K562 (cell line): ENCODE measurements around the gene GMPR2. TPM values are rescaled to one million over a fixed set of nuclear protein-coding genes. Genes with fewer than 3 reads are reported as not detected.

Source experiments
- HMG20A ChIP-seq: fragments of 450-650 bp; formaldehyde crosslinking; conservative IDR thresholded peaks from 2 replicates; pipeline ENCODE4 v1.4.0; 2020; ENCODE audit warnings: mild to moderate bottlenecking, mixed read lengths
- NR2C2 ChIP-seq, 2 experiments: fragments of 200-800 bp in 1 of 2; sonication (Bioruptor generic) in 1 of 2; sonication (generic) in 1 of 2; formaldehyde crosslinking in 1 of 2; IDR thresholded peaks; 2 replicates each; pipeline versions ENCODE4 v1.6.1 to v1.8.0; 2016 to 2022; ENCODE audit warnings: mild to moderate bottlenecking in 1 of 2, missing compliant biosample characterization in 1 of 2, missing genetic modification characterization in 1 of 2, missing genetic modification reagents in 1 of 2
- PKNOX1 ChIP-seq: fragments of 450-650 bp; IDR thresholded peaks from 2 replicates; pipeline ENCODE4 v1.6.1; 2016
- POLR3G ChIP-seq: IDR thresholded peaks from 2 replicates; pipeline ENCODE4 v1.6.1; 2011; ENCODE audit not compliant: insufficient read length, insufficient replicate concordance; ENCODE audit errors: extremely low read depth
- PRDM10 ChIP-seq: fragments of 450-650 bp; IDR thresholded peaks from 2 replicates; pipeline ENCODE4 v1.6.1; 2018; ENCODE audit not compliant: partially characterized antibody
- SMARCE1 ChIP-seq: fragments of 450-650 bp; IDR thresholded peaks from 2 replicates; pipeline ENCODE4 v1.7.1; 2016; ENCODE audit warnings: mild to moderate bottlenecking
- STAT6 ChIP-seq: sonication (generic); formaldehyde crosslinking; IDR thresholded peaks from 2 replicates; pipeline ENCODE4 v1.8.1; 2023; ENCODE audit warnings: mild to moderate bottlenecking, missing genetic modification reagents
- ZNF511 ChIP-seq: sonication (generic); formaldehyde crosslinking; IDR thresholded peaks from 2 replicates; pipeline ENCODE4 v1.8.0; 2022; ENCODE audit warnings: mild to moderate bottlenecking, missing genetic modification reagents
- ZNF592 ChIP-seq: fragments of 450-650 bp; IDR thresholded peaks from 2 replicates; pipeline ENCODE4 v1.6.1; 2017; ENCODE audit warnings: antibody characterized with exemption, mild to moderate bottlenecking
- polyA plus RNA-seq, 8 experiments: library from polyadenylated mRNA; depleted of rRNA in 4 of 8; stranded (reverse) in 5 of 8; unstranded in 3 of 8; fragments of >200 nt; fragmentation: Nextera tagmentation in 2 of 8; fragmentation: Illumina TruSeq in 1 of 8; extraction: Ambion mirVana in 2 of 8; extraction: Trizol in 1 of 8; gene quantifications; 2 replicates each; pipeline versions ENCODE4 v1.2.1 to v1.2.3, GENCODE V29; 2011 to 2014; ENCODE audit warnings: inconsistent platforms in 1 of 8, missing spikeins in 1 of 8
- total RNA-seq, 7 experiments: library from RNA; depleted of rRNA in 6 of 7; stranded (reverse); fragments of >200 nt in 6 of 7; fragmentation: Illumina TruSeq in 2 of 7; extraction: Trizol in 2 of 7; gene quantifications; 2 replicates each; pipeline versions ENCODE4 v1.2.1 to v1.2.3, GENCODE V29; 2011 to 2021; ENCODE audit warnings: low replicate concordance in 1 of 7

GMPR2 gene
- total and polyA plus RNA-seq, 9 of the 15 experiments (the other 6 are each of a cell fraction or from before 2014, with no cell fraction given) = 26.4 to 67.4 (median 36.3) TPM

GRCh38 chr14:24271834-24272263 is 39.1 kb downstream of the GMPR2 start (continued):
- TF ChIP-seq PRDM10 (peak; percentile 94), PKNOX1 (peak; percentile 24; the same call in 1 of the 2 replicates), SMARCE1 (peak; percentile 29), ZNF511 (no peak), POLR3G (no peak), ZNF592 (0 out of 2 replicates have a peak, but pooled peaks have one; percentile 26), NR2C2 (CRISPR knock-in tag; IDR thresholded peaks at IDR 0.05) (no peak), NR2C2 (tag; IDR thresholded peaks at IDR 0.05) (0 out of 2 replicates have a peak, but pooled peaks have one; percentile 24), HMG20A (CRISPR knock-in tag) (no peak), STAT6 (CRISPR knock-in tag) (no peak)
